ENCODE measurements around the gene SLC6A9.

Gene SLC6A9

DNA sequence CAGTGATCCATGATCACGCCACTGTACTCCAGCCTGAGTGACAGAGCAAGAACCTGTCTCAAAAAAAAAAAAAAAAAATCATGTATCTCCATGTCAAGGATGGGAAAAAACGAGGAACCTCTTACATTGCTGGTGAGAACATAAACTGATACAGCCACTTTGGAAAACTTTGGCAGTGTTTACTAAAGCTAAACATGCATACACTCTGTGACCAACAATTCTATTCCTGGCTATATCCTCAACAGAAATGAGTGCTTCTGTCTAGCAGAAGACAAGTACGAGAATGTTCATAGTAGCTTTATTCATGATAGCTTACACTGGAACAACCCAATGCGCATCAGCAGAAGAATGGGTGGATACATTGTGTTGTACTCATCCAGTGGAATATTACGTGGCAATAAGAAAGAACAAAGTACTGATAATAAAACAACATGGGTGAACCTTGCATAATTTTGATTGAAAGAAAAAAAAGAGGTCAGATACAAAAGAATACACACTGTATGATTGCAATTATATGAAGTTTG is 31.5 kb upstream of the SLC6A9 start:
- H3K4me3 ChIP-seq (ENCODE audit: low read depth, low read length) = no peak overlapping the region
- TF ChIP-seq, protein P1, sequence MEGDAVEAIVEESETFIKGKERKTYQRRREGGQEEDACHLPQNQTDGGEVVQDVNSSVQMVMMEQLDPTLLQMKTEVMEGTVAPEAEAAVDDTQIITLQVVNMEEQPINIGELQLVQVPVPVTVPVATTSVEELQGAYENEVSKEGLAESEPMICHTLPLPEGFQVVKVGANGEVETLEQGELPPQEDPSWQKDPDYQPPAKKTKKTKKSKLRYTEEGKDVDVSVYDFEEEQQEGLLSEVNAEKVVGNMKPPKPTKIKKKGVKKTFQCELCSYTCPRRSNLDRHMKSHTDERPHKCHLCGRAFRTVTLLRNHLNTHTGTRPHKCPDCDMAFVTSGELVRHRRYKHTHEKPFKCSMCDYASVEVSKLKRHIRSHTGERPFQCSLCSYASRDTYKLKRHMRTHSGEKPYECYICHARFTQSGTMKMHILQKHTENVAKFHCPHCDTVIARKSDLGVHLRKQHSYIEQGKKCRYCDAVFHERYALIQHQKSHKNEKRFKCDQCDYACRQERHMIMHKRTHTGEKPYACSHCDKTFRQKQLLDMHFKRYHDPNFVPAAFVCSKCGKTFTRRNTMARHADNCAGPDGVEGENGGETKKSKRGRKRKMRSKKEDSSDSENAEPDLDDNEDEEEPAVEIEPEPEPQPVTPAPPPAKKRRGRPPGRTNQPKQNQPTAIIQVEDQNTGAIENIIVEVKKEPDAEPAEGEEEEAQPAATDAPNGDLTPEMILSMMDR (IDR thresholded peaks at IDR 0.05; ENCODE audit: insufficient read depth, low read depth, low read length, missing control alignments) = no peak
- DNase-seq (ENCODE audit: low read depth) = no peak

DNA sequence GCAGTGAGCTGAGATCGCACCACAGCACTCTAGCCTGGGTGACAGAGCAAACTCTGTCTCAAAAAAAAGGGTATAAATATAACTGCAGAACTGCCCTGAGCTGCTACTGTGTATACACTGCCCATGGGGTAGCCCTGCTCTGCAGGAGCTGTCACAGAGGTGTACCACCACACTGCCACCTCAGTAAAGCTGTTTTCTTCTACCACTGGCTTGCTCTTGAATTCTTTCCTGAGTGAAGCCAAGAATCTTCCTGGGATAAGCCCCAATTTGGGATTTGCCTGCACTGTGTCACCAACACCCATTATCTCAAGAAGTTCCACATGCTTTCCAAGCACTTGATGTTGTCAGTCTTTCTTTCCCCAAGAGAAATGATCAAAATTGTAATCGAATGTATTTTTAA is 30.6 kb upstream of the SLC6A9 start:
- no peak for DNase-seq (ENCODE audit: low read depth)
- TF ChIP-seq, protein P1 (IDR thresholded peaks at IDR 0.05; ENCODE audit: insufficient read depth, low read depth, low read length, missing control alignments) = no peak
- H3K4me3 ChIP-seq (ENCODE audit: low read depth, low read length) = no peak overlapping the region

DNA sequence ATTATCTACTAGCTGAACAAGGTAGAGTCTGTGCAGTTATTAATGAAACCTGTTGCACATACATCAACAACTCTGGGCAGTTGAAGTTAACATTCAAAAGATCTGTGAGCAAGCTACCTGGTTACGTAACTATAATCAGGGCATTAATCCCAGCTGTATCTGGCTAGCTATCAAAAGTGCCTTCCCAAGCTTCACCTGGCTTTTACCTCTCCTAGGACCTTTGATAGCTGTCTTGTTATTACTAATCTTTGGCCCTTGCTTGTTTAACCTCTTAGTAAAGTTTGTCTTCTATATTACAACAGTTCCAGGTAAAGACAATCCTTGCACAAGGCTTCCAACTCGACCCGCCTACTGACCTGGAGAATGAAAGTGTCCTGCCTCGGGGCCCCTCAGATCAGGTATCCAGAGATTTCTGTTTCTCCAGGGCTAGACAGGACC is 29.6 kb upstream of the SLC6A9 start:
- TF ChIP-seq, protein P1 (IDR thresholded peaks at IDR 0.05; ENCODE audit: insufficient read depth, low read depth, low read length, missing control alignments) = no peak
- DNase-seq (ENCODE audit: low read depth) = no peak

DNA sequence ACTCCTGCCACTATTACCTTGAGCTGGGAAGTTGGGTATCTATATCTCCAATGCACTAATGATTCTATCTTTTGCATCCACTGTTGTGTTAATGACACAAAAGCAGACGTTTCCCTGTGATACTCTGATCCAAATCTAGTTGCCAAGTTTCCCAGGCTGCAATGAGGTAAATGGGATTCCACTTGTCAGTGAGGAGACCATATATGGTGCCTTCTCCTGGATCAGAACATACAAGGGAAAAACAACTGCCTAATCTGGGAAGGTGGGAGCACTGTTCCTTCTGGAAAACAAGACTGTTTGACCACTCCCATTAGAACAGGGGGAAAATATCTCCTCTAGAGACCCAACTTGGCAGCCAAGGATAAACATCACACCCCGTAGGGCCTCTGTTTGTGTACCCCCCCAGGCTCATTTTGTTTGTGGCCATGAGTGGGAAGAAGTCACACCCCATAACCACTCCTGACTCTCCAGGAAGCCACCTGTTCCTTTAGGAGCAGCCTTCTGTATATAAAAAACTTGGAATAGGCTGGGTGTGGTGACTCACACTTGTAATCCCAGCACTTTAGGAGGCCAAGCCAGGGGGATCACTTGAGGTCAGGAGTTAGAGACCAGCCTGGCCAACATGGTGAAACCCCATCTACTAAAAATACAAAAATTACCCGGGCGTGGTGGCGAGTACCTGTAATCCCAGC is 28.5 kb upstream of the SLC6A9 start:
- TF ChIP-seq, protein P1 (IDR thresholded peaks at IDR 0.05; ENCODE audit: insufficient read depth, low read depth, low read length, missing control alignments) = no peak
- no peak for DNase-seq (ENCODE audit: low read depth)
- H3K4me3 ChIP-seq (ENCODE audit: low read depth, low read length) = no peak overlapping the region

More for the DNA sequence above, 29.6 kb upstream of the SLC6A9 start:
- H3K4me3 ChIP-seq (ENCODE audit: low read depth, low read length) = no peak overlapping the region

DNA sequence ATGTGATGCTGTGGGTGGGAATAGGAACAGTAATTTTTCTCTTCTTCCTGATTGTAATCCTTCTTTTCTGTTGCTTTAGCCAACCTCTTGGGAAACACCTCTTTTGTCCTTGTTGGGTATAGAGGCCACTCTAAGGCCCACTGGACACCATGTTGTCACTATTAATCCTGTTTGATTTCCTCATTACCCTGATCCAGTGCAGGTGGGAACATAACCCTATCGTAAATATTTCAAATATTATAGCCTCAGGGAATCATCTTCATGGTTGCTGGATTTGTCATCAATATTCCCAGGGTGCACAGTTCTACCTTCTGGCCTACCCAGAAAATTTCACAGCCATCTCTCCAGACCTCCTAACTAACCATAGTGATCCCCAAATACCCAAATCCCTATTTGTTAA is 27.9 kb upstream of the SLC6A9 start:
- DNase-seq (ENCODE audit: low read depth) = no peak
- TF ChIP-seq, protein P1 (IDR thresholded peaks at IDR 0.05; ENCODE audit: insufficient read depth, low read depth, low read length, missing control alignments) = no peak
- H3K4me3 ChIP-seq (ENCODE audit: low read depth, low read length) = no peak overlapping the region

DNA sequence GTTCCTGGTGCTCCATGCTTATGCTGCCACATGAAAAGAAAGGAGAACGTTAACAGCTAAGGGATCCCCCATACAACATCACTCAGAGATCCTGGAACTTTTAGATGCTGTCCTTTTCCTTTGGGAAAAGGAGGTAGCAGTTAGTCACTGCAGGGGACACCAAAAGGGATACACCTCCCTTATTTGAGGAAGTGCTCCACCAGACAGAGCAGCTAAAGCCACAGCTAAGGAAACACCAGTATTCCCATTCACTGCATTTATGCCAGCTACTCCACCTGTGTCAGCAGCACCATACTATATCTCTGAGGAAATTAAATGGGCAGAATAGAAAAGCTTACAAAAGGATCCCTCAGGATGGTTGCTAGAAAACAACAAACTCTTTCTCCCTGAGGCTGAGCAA is 26.0 kb upstream of the SLC6A9 start:
- DNase-seq (ENCODE audit: low read depth) = no peak
- TF ChIP-seq, protein P1 (IDR thresholded peaks at IDR 0.05; ENCODE audit: insufficient read depth, low read depth, low read length, missing control alignments) = no peak
- H3K4me3 ChIP-seq (ENCODE audit: low read depth, low read length) = no peak overlapping the region

DNA sequence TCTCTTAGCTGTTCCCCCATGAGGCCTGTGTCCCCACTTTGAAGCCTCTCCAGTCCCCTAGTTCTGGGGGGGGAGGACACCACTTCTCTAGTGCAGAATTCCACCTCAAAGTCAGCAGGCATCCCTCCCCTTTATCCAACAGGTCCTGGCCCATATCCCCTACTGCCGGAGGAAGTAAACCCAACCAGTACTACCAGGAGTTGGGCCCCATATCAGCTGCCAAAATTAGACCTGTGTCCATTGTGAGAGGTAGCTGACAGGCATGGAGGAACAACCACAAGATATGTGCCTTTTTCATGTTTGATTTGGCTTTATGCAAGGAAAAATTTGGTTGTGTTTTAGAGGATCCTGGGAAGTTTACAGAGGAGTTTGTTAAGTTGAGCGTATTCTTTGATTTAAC is 22.1 kb upstream of the SLC6A9 start:
- TF ChIP-seq, protein P1 (IDR thresholded peaks at IDR 0.05; ENCODE audit: insufficient read depth, low read depth, low read length, missing control alignments) = no peak
- no peak overlapping the region for H3K4me3 ChIP-seq (ENCODE audit: low read depth, low read length)
- DNase-seq (ENCODE audit: low read depth) = no peak
